ENCODE results near the gene MCC.

MCC gene

DNA sequence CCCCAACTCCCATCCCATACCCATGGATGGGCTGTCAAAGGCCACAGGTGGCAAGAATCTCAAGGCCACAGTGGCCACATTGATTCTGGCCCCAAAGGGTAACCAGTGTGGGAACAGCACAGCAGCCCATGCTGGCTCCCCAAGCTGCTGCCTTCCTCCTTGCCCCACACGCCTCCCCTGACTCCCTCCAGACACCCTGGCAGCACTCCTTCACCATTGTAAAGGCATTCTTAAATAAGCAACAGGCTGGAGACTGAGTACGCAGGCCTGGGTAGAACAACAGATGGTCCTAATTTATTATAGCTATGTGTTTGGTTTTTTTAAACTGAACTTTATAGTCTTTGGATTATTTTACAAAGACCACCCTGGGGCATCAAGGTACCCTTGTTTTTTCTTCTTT lies 212.3 kb downstream of the MCC start:
- no peak overlapping the region for H3K4me3 ChIP-seq (ENCODE audit: low read depth, low read length)
- in situ Hi-C loops (cut with HindIII; ENCODE audit: low sequenced_read_pairs) = no loop called here
- DNase-seq (ENCODE audit: low read depth) = no peak
- TF ChIP-seq, protein P1, sequence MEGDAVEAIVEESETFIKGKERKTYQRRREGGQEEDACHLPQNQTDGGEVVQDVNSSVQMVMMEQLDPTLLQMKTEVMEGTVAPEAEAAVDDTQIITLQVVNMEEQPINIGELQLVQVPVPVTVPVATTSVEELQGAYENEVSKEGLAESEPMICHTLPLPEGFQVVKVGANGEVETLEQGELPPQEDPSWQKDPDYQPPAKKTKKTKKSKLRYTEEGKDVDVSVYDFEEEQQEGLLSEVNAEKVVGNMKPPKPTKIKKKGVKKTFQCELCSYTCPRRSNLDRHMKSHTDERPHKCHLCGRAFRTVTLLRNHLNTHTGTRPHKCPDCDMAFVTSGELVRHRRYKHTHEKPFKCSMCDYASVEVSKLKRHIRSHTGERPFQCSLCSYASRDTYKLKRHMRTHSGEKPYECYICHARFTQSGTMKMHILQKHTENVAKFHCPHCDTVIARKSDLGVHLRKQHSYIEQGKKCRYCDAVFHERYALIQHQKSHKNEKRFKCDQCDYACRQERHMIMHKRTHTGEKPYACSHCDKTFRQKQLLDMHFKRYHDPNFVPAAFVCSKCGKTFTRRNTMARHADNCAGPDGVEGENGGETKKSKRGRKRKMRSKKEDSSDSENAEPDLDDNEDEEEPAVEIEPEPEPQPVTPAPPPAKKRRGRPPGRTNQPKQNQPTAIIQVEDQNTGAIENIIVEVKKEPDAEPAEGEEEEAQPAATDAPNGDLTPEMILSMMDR (IDR thresholded peaks at IDR 0.05; ENCODE audit: low read depth, low read length, missing control alignments) = no peak

DNA sequence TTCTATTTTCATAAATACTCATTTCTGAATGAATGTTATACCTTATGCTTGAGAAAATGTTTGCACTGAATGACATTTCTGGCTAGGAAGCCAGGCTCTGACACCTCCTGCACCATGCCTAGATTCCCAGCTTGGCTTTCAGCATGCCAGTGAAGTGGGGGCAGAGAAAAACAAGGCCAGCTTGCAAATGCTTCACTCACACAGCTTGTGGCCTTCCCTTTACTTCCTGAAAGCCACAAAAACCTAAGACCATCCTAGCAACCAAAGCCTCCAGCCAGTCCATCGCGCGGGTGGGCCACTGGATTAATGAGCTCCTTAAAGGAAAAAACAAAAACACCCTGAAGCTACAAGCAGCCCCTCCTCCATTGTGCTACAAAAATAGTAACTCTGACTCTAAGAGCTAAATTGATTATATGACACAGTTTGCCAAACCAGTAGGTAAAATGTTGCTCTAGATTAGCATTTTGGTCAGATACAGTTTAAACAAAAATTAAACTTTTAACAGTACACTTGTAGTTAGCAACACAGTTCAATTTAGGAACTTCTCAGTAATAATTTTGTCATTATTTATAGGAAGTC lies 213.3 kb downstream of the MCC start:
- TF ChIP-seq, protein P1 (IDR thresholded peaks at IDR 0.05; ENCODE audit: low read depth, low read length, missing control alignments) = no peak
- in situ Hi-C loops (cut with HindIII; ENCODE audit: low sequenced_read_pairs) = no loop called here
- DNase-seq (ENCODE audit: low read depth) = no peak
- H3K4me3 ChIP-seq (ENCODE audit: low read depth, low read length) = no peak overlapping the region

DNA sequence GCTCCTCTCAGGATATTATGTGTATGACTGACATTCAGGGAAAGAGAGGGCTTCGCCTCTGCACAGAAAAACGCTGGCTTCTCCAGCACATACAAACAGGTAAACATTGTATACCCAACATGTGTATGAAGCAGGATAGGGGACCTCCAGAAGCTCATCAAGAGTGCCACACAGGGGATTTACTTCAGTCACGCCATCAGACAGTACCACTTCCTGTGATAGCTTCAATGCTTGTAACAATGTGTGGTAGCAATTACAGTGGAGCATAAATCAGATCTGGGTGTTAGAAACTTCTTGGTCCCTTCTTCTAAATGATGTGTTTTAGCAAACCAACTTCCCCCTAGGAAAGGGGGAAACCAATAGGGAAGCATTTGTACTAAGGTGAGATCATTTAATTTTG lies 214.3 kb downstream of the MCC start:
- in situ Hi-C loops (cut with HindIII; ENCODE audit: low sequenced_read_pairs) = no loop called here
- TF ChIP-seq, protein P1 (IDR thresholded peaks at IDR 0.05; ENCODE audit: low read depth, low read length, missing control alignments) = no peak
- DNase-seq (ENCODE audit: low read depth) = no peak
- no peak overlapping the region for H3K4me3 ChIP-seq (ENCODE audit: low read depth, low read length)

DNA sequence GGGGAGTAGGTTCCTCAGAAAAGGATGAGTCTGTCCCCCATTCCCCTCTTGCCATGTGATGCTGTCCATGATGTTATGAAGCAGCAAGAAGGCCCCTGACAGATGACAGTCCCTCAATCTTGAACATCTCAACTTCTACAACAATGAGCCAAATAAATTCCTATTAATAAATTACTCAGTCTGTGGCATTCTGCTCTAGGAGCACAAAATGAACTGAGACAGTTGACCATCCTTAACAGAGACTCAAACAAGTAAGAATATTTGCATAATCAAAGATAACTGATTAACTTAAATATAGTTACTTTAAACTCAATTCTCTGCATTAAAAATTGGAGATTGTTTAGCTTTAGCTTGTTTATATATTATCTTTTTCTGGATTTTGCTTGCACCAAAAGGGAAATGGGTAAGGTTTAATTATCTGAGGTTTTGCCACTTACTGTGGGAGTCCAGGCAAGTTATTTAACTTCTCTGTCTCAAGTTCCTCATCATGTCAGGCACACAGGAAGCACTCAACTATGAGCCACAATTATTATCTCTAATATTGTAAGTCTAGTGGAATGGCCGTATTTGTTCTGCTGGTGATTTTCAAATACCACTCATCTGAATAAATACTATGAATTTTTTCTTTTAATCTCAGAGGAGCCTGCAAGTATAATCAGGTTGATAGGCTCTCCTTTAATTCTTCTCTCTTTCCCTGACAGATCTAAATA lies 216.4 kb downstream of the MCC start:
- in situ Hi-C loops (cut with HindIII; ENCODE audit: low sequenced_read_pairs) = no loop called here
- TF ChIP-seq, protein P1 (IDR thresholded peaks at IDR 0.05; ENCODE audit: low read depth, low read length, missing control alignments) = no peak
- H3K4me3 ChIP-seq (ENCODE audit: low read depth, low read length) = no peak overlapping the region
- no peak for DNase-seq (ENCODE audit: low read depth)

DNA sequence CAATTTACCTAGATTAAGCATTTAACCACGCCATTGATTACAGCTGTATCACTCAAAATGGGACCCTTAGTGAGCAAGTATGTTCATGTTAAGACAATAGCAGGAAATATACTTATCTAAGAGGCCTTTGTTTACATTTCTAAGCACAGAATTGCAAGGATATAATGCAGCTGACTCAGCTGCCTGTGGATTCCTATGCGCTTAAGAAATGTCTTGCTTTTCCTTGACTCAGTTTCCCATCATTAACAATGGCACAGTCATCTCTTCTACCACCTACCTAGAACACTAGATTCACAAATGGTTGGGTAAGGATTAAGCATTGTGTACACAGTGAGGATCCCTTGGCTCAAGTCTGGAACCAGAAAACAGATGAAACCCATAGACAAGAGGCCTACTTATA lies 217.2 kb downstream of the MCC start:
- no peak for DNase-seq (ENCODE audit: low read depth)
- TF ChIP-seq, protein P1 (IDR thresholded peaks at IDR 0.05; ENCODE audit: low read depth, low read length, missing control alignments) = no peak

DNA sequence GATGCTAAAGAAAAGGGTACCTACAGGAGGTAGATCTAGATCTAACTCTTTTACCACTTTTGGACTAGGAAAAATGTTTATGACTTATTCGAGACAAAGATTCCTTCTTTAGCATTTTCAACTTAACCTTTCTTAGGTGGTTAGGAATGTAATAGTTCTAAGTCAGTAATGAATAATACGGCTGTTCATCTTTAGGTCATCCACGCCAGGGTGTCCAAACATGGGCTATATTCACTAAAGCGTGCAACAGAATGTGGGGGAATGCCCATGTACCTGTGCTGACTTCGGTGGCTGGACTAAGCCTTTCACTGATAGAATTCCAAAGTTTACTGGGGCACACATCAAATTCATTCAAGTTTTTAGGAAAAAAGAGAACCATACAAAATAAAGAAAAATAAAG lies 218.2 kb downstream of the MCC start:
- no peak for DNase-seq (ENCODE audit: low read depth)
- in situ Hi-C loops (cut with HindIII; ENCODE audit: low sequenced_read_pairs) = no loop called here
- TF ChIP-seq, protein P1 (IDR thresholded peaks at IDR 0.05; ENCODE audit: low read depth, low read length, missing control alignments) = no peak
- no peak overlapping the region for H3K4me3 ChIP-seq (ENCODE audit: low read depth, low read length)

More for the DNA sequence above, 217.2 kb downstream of the MCC start:
- in situ Hi-C loops (cut with HindIII; ENCODE audit: low sequenced_read_pairs) = no loop called here
- H3K4me3 ChIP-seq (ENCODE audit: low read depth, low read length) = no peak overlapping the region

All from astrocyte of the cerebellum (primary cell).